ENCODE data around the gene TMEM132C.
"Not testable (repeated sequence)": the region's sequence is repeated elsewhere in the genome, so short reads cannot be mapped to it uniquely, and the experiment has no call there.

The TMEM132C gene

DNA sequence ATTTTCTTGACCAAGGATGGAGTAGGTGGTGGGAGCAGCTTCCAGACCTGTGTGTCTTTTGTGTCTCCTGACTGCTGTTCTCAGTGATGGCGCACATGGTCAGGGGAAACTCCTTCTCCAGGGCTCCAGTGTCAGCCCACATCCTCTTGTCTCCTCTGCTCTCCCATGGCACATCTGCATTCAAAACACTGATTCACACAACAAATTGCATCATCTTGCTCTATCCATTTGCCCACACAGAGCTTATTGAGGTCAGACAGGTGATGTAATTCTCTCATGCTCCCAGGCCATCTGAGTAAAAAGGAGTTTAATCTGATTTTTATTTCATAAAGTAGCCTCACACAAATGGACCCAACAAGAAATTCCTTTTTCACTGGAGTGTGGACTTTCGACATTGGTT, 21.8 kb upstream of the TMEM132C start:
- H3K9ac ChIP-seq (ENCODE audit: low read length): no peak overlapping the region
- H3K4me3 ChIP-seq (ENCODE audit: insufficient read depth, low read length, poor library complexity, severe bottlenecking): no peak overlapping the region
- no peak overlapping the region for H2AFZ ChIP-seq (ENCODE audit: low read depth, low read length, severe bottlenecking)
- TF ChIP-seq, protein P1, sequence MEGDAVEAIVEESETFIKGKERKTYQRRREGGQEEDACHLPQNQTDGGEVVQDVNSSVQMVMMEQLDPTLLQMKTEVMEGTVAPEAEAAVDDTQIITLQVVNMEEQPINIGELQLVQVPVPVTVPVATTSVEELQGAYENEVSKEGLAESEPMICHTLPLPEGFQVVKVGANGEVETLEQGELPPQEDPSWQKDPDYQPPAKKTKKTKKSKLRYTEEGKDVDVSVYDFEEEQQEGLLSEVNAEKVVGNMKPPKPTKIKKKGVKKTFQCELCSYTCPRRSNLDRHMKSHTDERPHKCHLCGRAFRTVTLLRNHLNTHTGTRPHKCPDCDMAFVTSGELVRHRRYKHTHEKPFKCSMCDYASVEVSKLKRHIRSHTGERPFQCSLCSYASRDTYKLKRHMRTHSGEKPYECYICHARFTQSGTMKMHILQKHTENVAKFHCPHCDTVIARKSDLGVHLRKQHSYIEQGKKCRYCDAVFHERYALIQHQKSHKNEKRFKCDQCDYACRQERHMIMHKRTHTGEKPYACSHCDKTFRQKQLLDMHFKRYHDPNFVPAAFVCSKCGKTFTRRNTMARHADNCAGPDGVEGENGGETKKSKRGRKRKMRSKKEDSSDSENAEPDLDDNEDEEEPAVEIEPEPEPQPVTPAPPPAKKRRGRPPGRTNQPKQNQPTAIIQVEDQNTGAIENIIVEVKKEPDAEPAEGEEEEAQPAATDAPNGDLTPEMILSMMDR (IDR thresholded peaks at IDR 0.05; ENCODE audit: insufficient read depth, low read length, poor library complexity, severe bottlenecking): no peak
- no peak for TF ChIP-seq EZH2phosphoT487 (conservative IDR thresholded peaks at IDR 0.05; ENCODE audit: low read length)
- no peaks in the 10 kb centered on the region for H3K27me3 ChIP-seq (ENCODE audit: low read length)
- no peaks in the 10 kb centered on the region for H3F3A ChIP-seq (ENCODE audit: insufficient read depth)
- no peak overlapping the region for H3K27ac ChIP-seq (ENCODE audit: low read depth, low read length)
- no peak overlapping the region for H3K4me2 ChIP-seq (ENCODE audit: low read depth, low read length, poor library complexity, severe bottlenecking)
- no peaks in the 10 kb centered on the region for H4K20me1 ChIP-seq (ENCODE audit: low read depth, low read length)
- no peaks in the 10 kb centered on the region for H3K79me2 ChIP-seq (ENCODE audit: insufficient read depth, low read length)
- H3K9me2 ChIP-seq (replicated peaks; ENCODE audit: insufficient read depth, low read length): no peaks in the 10 kb centered on the region
- H3K36me3 ChIP-seq (ENCODE audit: low read length): no peaks in the 10 kb centered on the region
- H3K9me3 ChIP-seq (ENCODE audit: insufficient read depth, low read length): no peaks in the 10 kb centered on the region

DNA sequence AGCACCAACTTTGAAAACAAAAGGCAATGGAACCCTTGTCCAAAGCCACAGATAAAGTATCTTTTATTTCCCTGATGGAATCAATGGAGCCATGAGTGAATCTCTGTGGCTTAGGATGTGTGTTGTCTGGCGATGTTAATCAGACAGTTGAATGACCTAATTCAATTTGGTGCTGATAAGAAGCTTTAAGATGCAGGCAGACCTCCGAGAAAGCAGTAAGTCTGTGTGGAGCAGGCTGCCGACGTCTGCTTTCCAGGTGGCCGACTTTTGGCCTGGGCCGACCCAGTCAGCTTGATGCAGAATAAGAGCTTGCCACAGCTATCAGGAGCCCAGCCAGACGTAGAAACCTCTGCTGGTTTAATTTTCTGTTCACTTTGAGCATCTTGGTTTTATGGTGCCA, 21.1 kb upstream of the TMEM132C start:
- Histone ChIP-seq H3K4me2 (ENCODE audit: low read depth, low read length, poor library complexity, severe bottlenecking) (no peak overlapping the region), H4K20me1 (ENCODE audit: low read depth, low read length) (no peaks in the 10 kb centered on the region), H3K36me3 (ENCODE audit: low read length) (no peaks in the 10 kb centered on the region), H2AFZ (ENCODE audit: low read depth, low read length, severe bottlenecking) (no peak overlapping the region), H3K27ac (ENCODE audit: low read depth, low read length) (no peak overlapping the region), H3K9me2 (replicated peaks; ENCODE audit: insufficient read depth, low read length) (no peaks in the 10 kb centered on the region), H3K9me3 (ENCODE audit: insufficient read depth, low read length) (no peaks in the 10 kb centered on the region), H3K4me3 (ENCODE audit: insufficient read depth, low read length, poor library complexity, severe bottlenecking) (no peak overlapping the region), H3K79me2 (ENCODE audit: insufficient read depth, low read length) (no peaks in the 10 kb centered on the region), H3K27me3 (ENCODE audit: low read length) (no peaks in the 10 kb centered on the region), H3K9ac (ENCODE audit: low read length) (no peak overlapping the region), H3F3A (ENCODE audit: insufficient read depth) (no peaks in the 10 kb centered on the region)
- TF ChIP-seq EZH2phosphoT487 (conservative IDR thresholded peaks at IDR 0.05; ENCODE audit: low read length): no peak
- TF ChIP-seq, protein P1 (IDR thresholded peaks at IDR 0.05; ENCODE audit: insufficient read depth, low read length, poor library complexity, severe bottlenecking): no peak

DNA sequence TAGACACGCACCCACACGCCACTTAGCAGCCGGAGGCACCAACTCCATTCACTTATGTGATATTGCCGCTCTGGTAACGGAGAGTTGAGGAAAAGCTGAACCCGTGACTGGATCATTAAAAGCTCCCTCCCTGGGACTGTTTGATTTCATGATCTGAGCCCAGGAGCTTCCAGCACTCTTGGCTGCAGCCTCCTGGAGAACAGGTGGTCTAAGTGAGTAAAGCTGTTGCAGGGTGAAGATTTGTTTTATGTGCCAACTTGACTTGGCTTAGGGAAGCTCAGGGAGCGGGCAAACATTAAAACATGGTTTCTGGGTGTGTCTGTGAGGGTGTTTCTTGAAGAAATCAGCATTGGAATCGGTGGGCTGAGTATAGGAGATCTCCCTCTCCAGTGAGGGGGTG, 16.9 kb upstream of the TMEM132C start:
- Histone ChIP-seq H3F3A (ENCODE audit: insufficient read depth) (no peaks in the 10 kb centered on the region), H3K9ac (ENCODE audit: low read length) (no peak overlapping the region), H3K79me2 (ENCODE audit: insufficient read depth, low read length) (no peaks in the 10 kb centered on the region), H3K9me3 (ENCODE audit: insufficient read depth, low read length) (no peaks in the 10 kb centered on the region), H3K4me3 (ENCODE audit: insufficient read depth, low read length, poor library complexity, severe bottlenecking) (no peak overlapping the region), H2AFZ (ENCODE audit: low read depth, low read length, severe bottlenecking) (no peak overlapping the region), H3K9me2 (replicated peaks; ENCODE audit: insufficient read depth, low read length) (no peaks in the 10 kb centered on the region), H4K20me1 (ENCODE audit: low read depth, low read length) (no peaks in the 10 kb centered on the region), H3K27me3 (ENCODE audit: low read length) (no peaks in the 10 kb centered on the region), H3K36me3 (ENCODE audit: low read length) (no peaks in the 10 kb centered on the region), H3K27ac (ENCODE audit: low read depth, low read length) (no peak overlapping the region), H3K4me2 (ENCODE audit: low read depth, low read length, poor library complexity, severe bottlenecking) (no peak overlapping the region)
- no peak for TF ChIP-seq EZH2phosphoT487 (conservative IDR thresholded peaks at IDR 0.05; ENCODE audit: low read length)
- TF ChIP-seq, protein P1 (IDR thresholded peaks at IDR 0.05; ENCODE audit: insufficient read depth, low read length, poor library complexity, severe bottlenecking): no peak

DNA sequence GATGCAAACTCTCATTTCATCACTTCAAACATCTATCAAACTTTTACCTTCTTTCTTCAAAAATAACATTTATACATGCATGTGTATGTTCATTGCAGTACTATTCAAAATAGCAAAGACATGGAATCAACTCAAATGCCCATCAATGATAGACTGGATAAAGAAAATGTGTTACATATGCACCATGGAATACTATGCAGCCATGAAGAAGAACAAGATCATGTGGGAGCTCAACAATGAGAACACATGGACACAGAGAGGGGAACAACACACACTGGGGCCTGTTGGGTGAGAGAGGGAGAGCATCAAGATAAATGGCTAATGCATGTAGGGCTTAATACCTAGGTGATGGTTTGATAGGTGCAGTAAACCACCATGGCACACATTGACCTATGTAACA, 13.1 kb upstream of the TMEM132C start:
- H3K4me3 ChIP-seq (ENCODE audit: insufficient read depth, low read length, poor library complexity, severe bottlenecking); H4K20me1 ChIP-seq (ENCODE audit: low read depth, low read length); H3K4me2 ChIP-seq (ENCODE audit: low read depth, low read length, poor library complexity, severe bottlenecking); H3K9me3 ChIP-seq (ENCODE audit: insufficient read depth, low read length); H3K9ac ChIP-seq (ENCODE audit: low read length); H3K9me2 ChIP-seq (replicated peaks; ENCODE audit: insufficient read depth, low read length); H2AFZ ChIP-seq (ENCODE audit: low read depth, low read length, severe bottlenecking); H3K79me2 ChIP-seq (ENCODE audit: insufficient read depth, low read length); H3K27me3 ChIP-seq (ENCODE audit: low read length); H3F3A ChIP-seq (ENCODE audit: insufficient read depth); H3K36me3 ChIP-seq (ENCODE audit: low read length); H3K27ac ChIP-seq (ENCODE audit: low read depth, low read length): not testable (repeated sequence)
